Measurements from ENCODE around the gene RIOK1. TPM values are rescaled to one million over a fixed set of nuclear protein-coding genes. Genes with fewer than 3 reads are reported as not detected.

RIOK1 gene
- total and polyA plus RNA-seq, 2 of the 8 experiments (the other 6 are each of a cell fraction or from before 2014, with no cell fraction given) = 11.8 to 26.9 TPM

DNA sequence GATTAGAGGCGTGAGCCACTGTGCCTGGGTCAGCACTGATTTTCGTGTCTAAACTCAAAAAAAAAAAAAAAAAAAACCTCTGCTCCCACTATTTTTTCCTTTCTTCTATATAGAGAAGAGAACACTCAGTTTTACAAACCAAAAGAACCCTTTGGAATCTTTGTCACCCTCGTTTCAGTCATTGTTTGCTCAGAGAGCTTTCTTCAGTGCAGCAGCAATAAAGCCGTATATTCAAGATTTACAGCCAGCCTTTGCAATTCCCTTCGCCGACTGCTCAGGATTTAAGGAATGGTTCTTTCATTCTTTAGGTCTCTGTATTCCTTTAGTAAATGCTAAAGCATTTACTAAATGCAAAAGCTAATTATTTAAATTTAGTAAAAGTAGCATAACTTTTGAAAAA lies 20.1 kb downstream of the RIOK1 start:
- no peak for DNase-seq (ENCODE audit: low read depth in 1 of 2, low spot score in 2 of 2)
- H3K14ac ChIP-seq (ENCODE audit: insufficient read length) = no peak overlapping the region
- no peak overlapping the region for H4K91ac ChIP-seq (replicated peaks; ENCODE audit: insufficient read length, low read length)
- no peak overlapping the region for H3K4ac ChIP-seq (replicated peaks; ENCODE audit: insufficient read length, low read depth, low read length)
- no peaks in the 10 kb centered on the region for H3K79me1 ChIP-seq (ENCODE audit: low read depth, low read length)
- H3K36me3 ChIP-seq (ENCODE audit: control insufficient read depth in 2 of 4, insufficient read depth in 4 of 4, low read length in 3 of 4) = peaks cover 10 to 60% (median 43%) of the 10 kb centered on the region in 4 experiments
- no peak overlapping the region for H3K4me3 ChIP-seq (ENCODE audit: extremely low read depth in 1 of 4, insufficient read depth in 2 of 4, low read depth in 3 of 4, low read length in 4 of 4)
- H2BK5ac ChIP-seq (ENCODE audit: low read depth, low read length) = no peak overlapping the region
- no peak overlapping the region for H3K9ac ChIP-seq (replicated peaks in 1 of 4; ENCODE audit: extremely low read depth in 1 of 4, low read depth in 3 of 4, low read length in 3 of 4)
- H2BK15ac ChIP-seq (ENCODE audit: low read length) = no peak overlapping the region
- H3K4me1 ChIP-seq (replicated peaks in 1 of 4; ENCODE audit: control insufficient read depth in 3 of 4, insufficient read depth in 4 of 4, low read length in 3 of 4) = no peaks in the 10 kb centered on the region
- no peak overlapping the region for H2BK120ac ChIP-seq (replicated peaks; ENCODE audit: low read depth, low read length)
- H2BK12ac ChIP-seq (ENCODE audit: low read depth, low read length) = no peak overlapping the region
- no peak overlapping the region for H3K18ac ChIP-seq (ENCODE audit: extremely low read depth, low read length)
- H3K27ac ChIP-seq (ENCODE audit: low read depth, low read length) = no peak overlapping the region
- no peak for FAIRE-seq
- no peaks in the 10 kb centered on the region for H3K27me3 ChIP-seq (replicated peaks in 1 of 4; ENCODE audit: control insufficient read depth in 3 of 4, extremely low read depth in 1 of 4, insufficient read depth in 3 of 4, low read length in 3 of 4)
- H3K56ac ChIP-seq (replicated peaks; ENCODE audit: insufficient read length, low read depth, low read length) = no peak overlapping the region
- H2BK20ac ChIP-seq (ENCODE audit: low read length) = no peak overlapping the region
- 89% methylated on average over 6 of the region's 6 CpGs; no CpG with 5 or more reads in 1 of the 2 experiments for WGBS, 2 experiments (ENCODE audit: extremely low coverage in 1 of 2, insufficient coverage in 1 of 2, insufficient read length in 1 of 2, insufficient replicate concordance in 2 of 2, low coverage in 1 of 2, low lambda C conversion rate in 2 of 2, missing lambda C conversion rate in 1 of 2)
- H4K20me1 ChIP-seq (replicated peaks in 1 of 2; ENCODE audit: control insufficient read depth in 1 of 2, insufficient read depth in 2 of 2, low read length in 2 of 2) = no peaks in the 10 kb centered on the region
- H2AK5ac ChIP-seq (ENCODE audit: low read depth, low read length) = no peak overlapping the region
- H4K8ac ChIP-seq (ENCODE audit: extremely low read depth, insufficient read depth, low read length) = no peak overlapping the region
- TF ChIP-seq RAD21 (IDR thresholded peaks at IDR 0.05 in 1 of 2, conservative IDR thresholded peaks at IDR 0.05 in 1 of 2; ENCODE audit: low read depth in 2 of 2, low read length in 2 of 2) (no peak), BRCA1 (IDR thresholded peaks at IDR 0.05; ENCODE audit: low read depth, low read length) (no peak), TAF7 (optimal IDR thresholded peaks at IDR 0.05; ENCODE audit: borderline replicate concordance, low read depth, low read length) (no peak), PHF8 (conservative IDR thresholded peaks at IDR 0.05; ENCODE audit: low read depth, low read length) (no peak), SIX5 (IDR thresholded peaks at IDR 0.05; ENCODE audit: low read depth, low read length) (no peak)
- no peaks in the 10 kb centered on the region for H3K9me3 ChIP-seq (ENCODE audit: insufficient read depth in 2 of 2, low read depth in 1 of 2, low read length in 1 of 2)
- no peak overlapping the region for H4K5ac ChIP-seq (ENCODE audit: insufficient read length, low read depth, low read length)
- ChIA-PET POLR2A (ENCODE audit: partially characterized antibody) (interaction anchor here (1.3 kb wide), 1 partner anchor 110 kb away, joined by 3 read pairs; no protein-coding TSS in a partner anchor), CTCF (ENCODE audit: partially characterized antibody) (interaction anchor here (0.8 to 1.6 kb wide), 3 partner anchors 50 to 355 kb away, joined by 3 to 4 read pairs (median 3); no protein-coding TSS in a partner anchor)
- H3K23me2 ChIP-seq (ENCODE audit: low read depth, low read length) = no peaks in the 10 kb centered on the region; the same call in 1 of the 2 replicates
- H3K79me2 ChIP-seq (ENCODE audit: control insufficient read depth in 1 of 2, insufficient read depth in 2 of 2, low read length in 2 of 2) = no peaks in the 10 kb centered on the region
- H2AFZ ChIP-seq (ENCODE audit: low read length) = no peak overlapping the region
- H3K23ac ChIP-seq (ENCODE audit: insufficient read length) = no peak overlapping the region
- no peak overlapping the region for H3K4me2 ChIP-seq (ENCODE audit: insufficient read depth in 1 of 2, low read depth in 2 of 2, low read length in 2 of 2)

Data from H1 (cell line).